Caki2 (cell line): ENCODE data around the gene RGMA. TPM values are rescaled to one million over a fixed set of nuclear protein-coding genes. Genes with fewer than 3 reads are reported as not detected.

ENCODE experiments used
- DNase-seq: peaks from one replicate; pipeline ENCODE4 v3.0.0-alpha.2; 2015; ENCODE audit warnings: low read depth
- in situ Hi-C: cut with HindIII; loops from 2 replicates; pipeline ENCODE4 v1.10.0; 2016; ENCODE audit warnings: low sequenced_read_pairs, low pct_unique_long_range_greater_than_20kb, mixed read lengths
- total RNA-seq: library from RNA; depleted of rRNA; stranded (reverse); fragments of >200 nt; shearing (Covaris generic); gene quantifications from 2 replicates; pipeline ENCODE4 v1.2.3, GENCODE V29; 2014; ENCODE audit warnings: low replicate concordance

Gene RGMA
- total RNA-seq, 1 experiment from 2014 or later: 0.03 TPM

DNA sequence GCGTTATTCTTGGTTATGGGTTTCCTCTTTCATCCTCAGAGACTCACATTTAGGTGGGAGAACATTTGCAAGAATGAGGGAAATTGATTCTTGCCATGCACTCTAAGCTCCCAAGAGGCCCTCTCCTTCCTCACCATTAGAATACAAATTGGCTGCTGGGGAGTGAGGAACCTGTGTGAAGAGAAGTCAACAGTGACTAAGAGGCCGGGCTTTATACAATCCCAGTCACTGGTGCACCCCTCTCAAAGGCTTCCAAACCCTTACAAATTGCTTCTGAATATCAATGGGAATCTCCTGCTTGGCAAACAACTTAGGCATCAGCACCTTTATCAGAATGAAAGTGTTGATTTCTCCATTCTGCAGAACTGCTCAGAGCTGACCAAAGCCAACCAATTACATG, 16.5 kb upstream of the RGMA start:
- DNase-seq: no peak
- in situ Hi-C loops: no loop called here

DNA sequence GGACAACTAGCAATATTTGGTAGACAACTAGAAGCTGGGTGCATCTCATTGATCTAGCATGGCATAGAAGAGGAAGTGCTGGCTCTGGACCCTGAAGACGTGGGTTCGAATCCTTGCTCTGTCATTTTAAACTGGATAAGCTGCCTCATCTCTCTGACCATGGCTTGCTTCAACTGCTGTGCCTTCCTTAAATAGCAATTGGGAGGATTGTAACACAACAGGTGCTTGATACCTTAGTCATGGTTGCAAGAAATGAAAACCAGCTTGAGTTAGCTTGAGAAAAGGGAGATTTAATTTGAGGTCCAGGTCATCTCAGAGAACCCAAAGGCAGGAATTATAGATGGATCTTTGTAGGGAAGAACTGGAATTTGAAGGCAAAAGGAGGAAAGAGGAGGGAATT, 14.8 kb upstream of the RGMA start:
- no peak for DNase-seq
- in situ Hi-C loops: no loop called here

DNA sequence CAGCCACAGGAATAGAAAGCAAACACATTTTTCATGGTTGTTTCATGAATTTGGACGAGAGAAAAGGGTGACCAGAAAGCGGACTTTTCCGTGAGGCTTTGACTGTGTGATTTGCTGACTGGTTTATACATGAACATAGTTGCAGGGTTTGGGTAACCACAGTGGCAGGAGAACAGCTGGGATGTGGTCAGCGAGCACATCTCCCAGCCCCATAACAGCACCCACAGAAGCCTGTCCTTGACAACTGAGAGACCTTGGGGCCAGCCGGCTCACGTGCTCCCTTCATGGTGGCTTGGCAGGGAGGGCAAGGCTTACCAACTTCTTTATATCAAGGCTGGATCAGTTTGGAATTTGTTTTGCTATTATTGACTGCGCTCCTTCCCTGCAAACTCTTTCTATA, 13.2 kb upstream of the RGMA start:
- DNase-seq: no peak

DNA sequence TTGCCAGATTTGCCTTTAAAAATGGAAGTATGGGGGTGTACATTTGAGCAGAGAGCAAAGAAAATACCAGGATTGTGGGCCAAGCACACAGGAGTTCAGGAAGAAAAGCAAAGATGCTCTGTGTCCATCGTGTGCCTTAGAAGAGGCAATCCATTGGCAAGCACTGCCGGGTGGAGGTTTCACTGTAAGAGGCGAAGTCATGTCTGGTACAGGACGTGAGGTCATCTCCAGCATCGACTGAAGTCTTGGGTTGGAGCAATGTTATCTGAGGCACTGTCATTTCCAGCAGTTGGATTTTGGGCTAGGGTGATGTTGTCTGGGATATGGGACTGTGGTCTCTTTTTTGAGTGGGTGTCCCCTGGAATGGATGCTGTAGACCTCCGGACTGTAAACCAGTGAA, 4.8 kb upstream of the RGMA start:
- no peak for DNase-seq
- in situ Hi-C loops: no loop called here

More for the DNA sequence above, 13.2 kb upstream of the RGMA start:
- in situ Hi-C loops: no loop called here

DNA sequence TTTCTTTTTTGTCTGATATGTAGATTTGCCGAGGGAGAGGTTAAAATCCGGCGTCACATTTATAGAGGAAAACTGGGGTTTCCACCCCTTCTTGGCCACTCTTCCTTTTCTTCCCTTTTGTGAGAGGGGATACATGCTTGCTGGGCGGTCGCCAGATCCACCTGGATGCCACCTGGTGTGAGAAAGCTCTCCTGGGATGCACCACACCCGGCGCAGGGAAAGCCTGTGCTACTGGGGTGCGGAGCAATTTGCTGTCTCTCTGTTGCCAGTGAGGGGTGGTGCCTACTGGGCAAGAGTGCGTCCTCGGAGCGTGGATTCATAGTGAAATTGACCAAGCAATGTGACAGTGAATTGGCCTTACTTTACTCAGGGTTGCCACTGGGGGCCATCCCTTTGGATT, 2.5 kb upstream of the RGMA start:
- DNase-seq: no peak
- in situ Hi-C loops: no loop called here

GRCh38 chr15:93089727-93090305, 805 bp upstream of the RGMA start:
- in situ Hi-C loops: no loop called here
- no peak for DNase-seq

- DNase-seq: peak; percentile 35
- in situ Hi-C loops: no loop called here
Observed at GRCh38 chr15:93088200-93088980, 621 bp downstream of the RGMA start.

DNA sequence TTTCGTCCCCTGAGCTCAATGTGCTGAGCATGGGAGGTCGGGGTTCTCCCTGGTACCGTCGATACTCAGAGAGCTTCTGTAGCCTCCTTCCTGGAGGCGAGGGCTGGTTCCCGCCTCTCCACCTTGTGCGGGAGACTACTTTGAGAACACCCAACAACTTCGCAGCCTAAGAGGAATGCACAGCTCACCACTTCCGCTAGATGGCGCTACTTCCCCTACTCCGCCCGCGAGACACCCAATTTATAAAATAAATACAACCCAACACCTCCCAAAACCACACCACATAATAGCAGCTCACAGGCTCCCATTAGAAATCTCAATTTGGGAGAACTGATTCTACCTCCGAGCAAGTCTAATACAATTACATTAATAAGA, 1.2 kb downstream of the RGMA start:
- in situ Hi-C loops: no loop called here

GRCh38 chr15:93086791-93087190, 2.2 kb downstream of the RGMA start:
- no peak for DNase-seq
- in situ Hi-C loops: no loop called here

More for the DNA sequence above, 1.2 kb downstream of the RGMA start:
- peak; percentile 59 for DNase-seq

GRCh38 chr15:93085692-93086091, 3.3 kb downstream of the RGMA start:
- in situ Hi-C loops: no loop called here
- no peak for DNase-seq

GRCh38 chr15:93082861-93083260, 6.2 kb downstream of the RGMA start:
- in situ Hi-C loops: no loop called here
- no peak for DNase-seq

DNA sequence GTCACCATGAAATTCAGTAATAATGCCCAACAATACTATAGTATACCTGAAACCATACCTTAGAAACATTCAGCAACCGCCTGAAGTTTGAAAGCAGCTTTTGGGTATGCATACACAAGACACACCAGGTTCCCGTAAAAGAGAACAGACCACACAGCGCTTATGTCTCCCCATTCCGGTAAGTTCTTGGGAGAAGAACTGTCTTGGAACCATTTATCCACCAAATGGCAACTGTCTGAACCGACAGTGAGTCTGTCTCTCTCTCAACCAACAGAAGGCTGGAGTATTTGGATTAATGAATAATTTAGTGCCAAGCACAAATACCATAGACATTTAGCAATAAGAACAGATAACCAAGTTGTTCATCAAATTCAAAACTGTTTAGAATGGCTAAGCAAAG, 7.6 kb downstream of the RGMA start:
- in situ Hi-C loops: no loop called here
- no peak for DNase-seq

GRCh38 chr15:93080451-93080850, 8.6 kb downstream of the RGMA start:
- in situ Hi-C loops: no loop called here
- no peak for DNase-seq

- in situ Hi-C loops: no loop called here
- no peak for DNase-seq
Observed at GRCh38 chr15:93076875-93077274, 12.1 kb downstream of the RGMA start.

DNA sequence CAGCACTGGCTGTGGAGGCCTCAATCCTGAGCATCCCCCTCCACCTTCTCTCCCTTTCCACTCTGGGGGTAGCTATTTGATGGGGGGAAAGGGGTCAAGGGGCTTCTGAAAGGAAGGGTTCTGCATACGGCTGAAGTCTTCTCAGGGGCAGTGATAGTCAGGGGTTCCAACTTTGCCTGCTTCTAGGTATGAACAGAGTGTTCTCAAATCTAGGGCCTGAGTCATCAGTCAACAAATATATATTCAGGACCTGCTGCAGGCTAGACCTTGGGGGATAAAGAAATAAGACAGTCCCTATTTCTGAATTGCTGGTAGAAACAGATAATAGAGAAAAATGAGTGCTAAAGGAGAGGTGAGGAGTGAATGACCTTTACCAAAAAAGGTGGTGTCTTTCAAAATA, 12.8 kb downstream of the RGMA start:
- in situ Hi-C loops: no loop called here
- no peak for DNase-seq

- DNase-seq: no peak
- in situ Hi-C loops: no loop called here
Observed at GRCh38 chr15:93074599-93074998, 14.4 kb downstream of the RGMA start.

GRCh38 chr15:93073465-93073952, 15.5 kb downstream of the RGMA start:
- in situ Hi-C loops: no loop called here
- DNase-seq: no peak

DNA sequence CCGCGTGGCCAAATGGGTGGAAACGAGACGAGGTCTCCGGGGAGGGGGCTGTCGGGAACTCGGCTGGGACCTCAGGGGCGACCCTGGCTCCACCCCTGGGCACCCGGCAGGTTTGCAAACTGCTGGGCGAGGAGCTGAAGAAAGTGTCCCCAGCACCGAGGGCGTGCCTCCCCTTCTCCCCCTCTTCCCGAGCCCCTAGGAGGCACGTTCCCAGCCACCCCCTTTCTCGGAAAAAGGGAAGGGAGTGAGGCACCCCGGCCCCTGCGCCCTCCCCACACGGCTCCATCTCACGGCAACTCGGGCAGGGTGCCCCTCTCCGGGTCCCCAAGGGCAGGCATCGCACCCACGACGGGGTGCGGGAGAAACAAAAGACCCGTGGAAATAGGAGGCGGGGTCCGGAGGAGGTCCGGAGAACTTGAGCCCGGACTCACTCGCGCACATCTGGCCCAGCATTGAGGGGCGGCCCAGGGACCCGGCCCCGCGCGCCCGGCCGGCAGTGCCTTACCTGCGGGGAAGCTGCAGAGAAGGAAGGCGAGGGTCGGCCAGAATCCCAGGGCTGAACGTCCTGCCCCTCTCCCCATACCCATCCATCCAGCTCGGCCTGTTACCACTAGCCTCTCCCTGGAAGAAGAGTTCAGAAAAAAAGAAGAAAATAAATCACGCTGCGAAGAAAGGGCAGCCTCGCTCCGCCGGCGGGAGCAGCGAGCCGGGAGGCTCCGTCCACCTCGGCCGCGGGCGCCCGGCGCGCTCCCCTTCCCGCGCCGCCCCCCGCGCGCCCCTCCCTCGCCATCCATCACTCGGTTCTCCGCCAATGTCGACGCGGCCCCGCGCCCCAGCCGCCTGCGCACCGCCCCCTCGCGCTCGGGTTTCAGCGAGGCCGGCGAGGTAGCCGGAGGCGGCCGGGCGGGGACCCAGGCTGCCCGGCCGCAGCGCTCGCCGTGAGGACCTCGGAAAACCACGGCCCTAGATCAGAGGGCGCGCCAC, 16.3 kb downstream of the RGMA start:
- in situ Hi-C loops: no loop called here
- DNase-seq: peak; percentile 72

DNA sequence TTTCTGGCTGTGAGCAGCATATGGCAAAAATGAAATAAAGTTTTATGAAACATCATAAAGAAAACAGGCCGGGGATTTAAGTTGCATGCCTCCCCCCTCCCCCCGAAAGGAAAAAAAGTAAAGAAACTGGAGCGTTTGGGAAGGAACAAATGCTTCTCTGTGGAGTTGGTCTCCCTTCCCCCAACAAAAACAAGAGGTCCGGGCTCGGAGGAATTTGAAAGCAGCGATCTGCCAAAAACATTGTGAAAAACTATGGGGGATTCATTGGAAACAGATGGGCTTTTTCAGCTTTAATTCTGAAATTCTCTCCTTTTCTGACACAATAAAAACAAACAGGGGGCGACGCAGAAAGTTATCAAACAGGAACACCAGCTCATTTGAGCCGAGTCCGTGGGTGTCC, 17.0 kb downstream of the RGMA start:
- in situ Hi-C loops: no loop called here
- no peak for DNase-seq
